Measurements from ENCODE around the gene NOS2.
"Not testable (repeated sequence)": the region's sequence is repeated elsewhere in the genome, so short reads cannot be mapped to it uniquely, and the experiment has no call there.

Gene NOS2

GRCh38 chr17:27733773-27734172 lies 66.6 kb downstream of the NOS2 start:
- no peak for DNase-seq (ENCODE audit: extremely low read depth in 1 of 2, low read depth in 1 of 2)

GRCh38 chr17:27732746-27733145 lies 67.6 kb downstream of the NOS2 start:
- not testable (repeated sequence) for DNase-seq (ENCODE audit: extremely low read depth in 1 of 2, low read depth in 1 of 2)

DNA sequence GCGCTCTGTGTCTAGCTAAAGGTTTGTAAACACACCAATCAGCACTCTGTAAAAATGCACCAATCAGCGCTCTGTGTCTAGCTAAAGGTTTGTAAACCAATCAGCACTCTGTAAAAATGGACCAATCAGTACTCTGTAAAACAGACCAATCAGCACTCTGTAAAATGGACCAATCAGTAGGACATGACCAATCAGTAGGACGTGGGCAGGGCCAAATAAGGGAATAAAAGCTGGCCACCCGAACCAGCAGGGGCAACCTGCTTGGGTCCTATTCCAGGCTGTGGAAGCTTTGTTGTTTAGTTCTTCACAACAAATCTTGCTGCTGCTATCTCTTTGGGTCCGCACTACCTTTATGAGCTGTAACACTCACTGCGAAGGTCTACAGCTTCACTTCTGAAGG lies 74.3 kb downstream of the NOS2 start:
- not testable (repeated sequence) for DNase-seq (ENCODE audit: extremely low read depth in 1 of 2, low read depth in 1 of 2)

- no peak for DNase-seq (ENCODE audit: extremely low read depth in 1 of 2, low read depth in 1 of 2)
Measured at GRCh38 chr17:27721797-27722196, 78.5 kb downstream of the NOS2 start.

All from activated CD8-positive, alpha-beta memory T cell treated with anti-CD3 and anti-CD28 coated beads for 1 hour (primary cell).